Vagina (tissue), 2 donors: ENCODE results near the gene CDH13. TPM values are rescaled to one million over a fixed set of nuclear protein-coding genes. Genes with fewer than 3 reads are reported as not detected.
A peak's percentile ranks its signal among the peaks of the same experiment; 100 is the strongest.

Experiments
- DNase-seq, 2 donors: peaks; one replicate each; pipeline ENCODE4 v3.0.0-alpha.2; 2017; ENCODE audit errors: extremely low spot score in 2 of 2
- H3K27ac ChIP-seq: fragments of 200-600 bp; sonication (generic); one replicate; pipeline ENCODE4 v1.5.1; 2019
- H3K27me3 ChIP-seq: fragments of 200-600 bp; sonication (generic); one replicate; pipeline ENCODE4 v1.5.1; 2019
- H3K36me3 ChIP-seq, 2 donors: fragments of 200-600 bp; sonication (generic); one replicate each; pipeline ENCODE4 v1.5.1; 2017 to 2019
- H3K4me1 ChIP-seq: fragments of 200-600 bp; sonication (generic); one replicate; pipeline ENCODE4 v1.5.1; 2019
- H3K4me3 ChIP-seq, 2 donors: fragments of 200-600 bp; sonication (generic); 1 replicate in 1 of 2; 2 replicates in 1 of 2; pipeline ENCODE4 v1.5.1; 2016 to 2019
- H3K9me3 ChIP-seq: fragments of 200-600 bp; sonication (generic); one replicate; pipeline ENCODE4 v1.5.1; 2019
- POLR2A ChIP-seq, 2 donors: fragments of 450-650 bp; IDR thresholded peaks; one replicate each; pipeline ENCODE4 v1.6.1; 2017; ENCODE audit warnings: antibody characterized with exemption in 2 of 2, mild to moderate bottlenecking in 2 of 2, moderate library complexity in 2 of 2
- POLR2AphosphoS5 ChIP-seq, 2 donors: sonication (generic); formaldehyde crosslinking; IDR thresholded peaks; one replicate each; pipeline ENCODE4 v1.9.0; 2017; ENCODE audit warnings: antibody characterized with exemption in 2 of 2, mild to moderate bottlenecking in 2 of 2, low read depth in 1 of 2; ENCODE audit not compliant: insufficient read depth in 1 of 2
- intact Hi-C: fragments of 100-400 bp; cut with DNase I; formaldehyde crosslinking; loops from one replicate; pipeline ENCODE4 v1.15.1; 2023
- total RNA-seq: library from RNA; depleted of rRNA; stranded (reverse); fragments of >200 nt; gene quantifications from one replicate; pipeline ENCODE4 v1.2.3, GENCODE V29; 2016
- TF ChIP-seq, protein P1 (sequence below), 3 experiments: fragments of 450-650 bp in 2 of 3; fragments of 200-600 bp in 1 of 3; sonication (generic) in 1 of 3; IDR thresholded peaks; one replicate each; pipeline ENCODE4 v1.5.1; 2017 to 2019; ENCODE audit warnings: antibody characterized with exemption in 3 of 3, mild to moderate bottlenecking in 2 of 3, moderate library complexity in 2 of 3

CDH13 gene
- total RNA-seq, 1 donor from 2014 or later: 123 TPM

- intact Hi-C loops: no loop called here
- Histone ChIP-seq H3K4me1 (peaks cover 8% of the 10 kb centered on the region), H3K36me3 (no peaks in the 10 kb centered on the region), H3K4me3 (no peak overlapping the region), H3K9me3 (no peaks in the 10 kb centered on the region), H3K27me3 (no peaks in the 10 kb centered on the region), H3K27ac (no peak overlapping the region)
- DNase-seq: no peak
- TF ChIP-seq POLR2AphosphoS5 (IDR thresholded peaks at IDR 0.05; ENCODE audit: insufficient read depth in 1 of 2, low read depth in 1 of 2) (no peak), POLR2A (IDR thresholded peaks at IDR 0.05) (no peak)
- TF ChIP-seq, protein P1, sequence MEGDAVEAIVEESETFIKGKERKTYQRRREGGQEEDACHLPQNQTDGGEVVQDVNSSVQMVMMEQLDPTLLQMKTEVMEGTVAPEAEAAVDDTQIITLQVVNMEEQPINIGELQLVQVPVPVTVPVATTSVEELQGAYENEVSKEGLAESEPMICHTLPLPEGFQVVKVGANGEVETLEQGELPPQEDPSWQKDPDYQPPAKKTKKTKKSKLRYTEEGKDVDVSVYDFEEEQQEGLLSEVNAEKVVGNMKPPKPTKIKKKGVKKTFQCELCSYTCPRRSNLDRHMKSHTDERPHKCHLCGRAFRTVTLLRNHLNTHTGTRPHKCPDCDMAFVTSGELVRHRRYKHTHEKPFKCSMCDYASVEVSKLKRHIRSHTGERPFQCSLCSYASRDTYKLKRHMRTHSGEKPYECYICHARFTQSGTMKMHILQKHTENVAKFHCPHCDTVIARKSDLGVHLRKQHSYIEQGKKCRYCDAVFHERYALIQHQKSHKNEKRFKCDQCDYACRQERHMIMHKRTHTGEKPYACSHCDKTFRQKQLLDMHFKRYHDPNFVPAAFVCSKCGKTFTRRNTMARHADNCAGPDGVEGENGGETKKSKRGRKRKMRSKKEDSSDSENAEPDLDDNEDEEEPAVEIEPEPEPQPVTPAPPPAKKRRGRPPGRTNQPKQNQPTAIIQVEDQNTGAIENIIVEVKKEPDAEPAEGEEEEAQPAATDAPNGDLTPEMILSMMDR (IDR thresholded peaks at IDR 0.05): no peak
Observed at GRCh38 chr16:83686726-83687125, 1060.0 kb downstream of the CDH13 start.

DNA sequence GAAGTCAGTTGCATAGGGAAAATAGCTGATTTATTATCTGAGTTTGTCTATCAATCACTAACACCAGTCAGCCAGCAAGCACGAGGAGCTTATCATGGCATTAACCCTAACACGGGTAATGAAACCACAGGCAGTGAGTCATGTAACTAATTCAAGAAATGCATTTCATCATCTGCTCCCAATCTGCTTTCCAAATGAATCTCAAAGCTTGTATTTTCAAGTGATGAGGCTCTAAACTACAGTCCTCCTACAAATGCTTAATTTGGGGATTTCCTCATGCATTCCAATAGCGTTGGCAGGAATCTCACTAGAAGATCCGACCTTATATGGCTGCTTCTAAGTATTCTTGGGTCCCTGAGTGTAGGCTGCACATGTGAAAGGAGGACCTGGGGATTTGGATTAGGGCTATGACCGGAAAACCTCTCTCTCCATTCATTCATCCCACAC is 1062.6 kb downstream of the CDH13 start:
- intact Hi-C loops: no loop called here
- Histone ChIP-seq H3K9me3 (no peaks in the 10 kb centered on the region), H3K36me3 (no peaks in the 10 kb centered on the region), H3K27me3 (no peaks in the 10 kb centered on the region), H3K27ac (no peak overlapping the region), H3K4me1 (peaks cover 8% of the 10 kb centered on the region), H3K4me3 (no peak overlapping the region)
- no peak for DNase-seq
- TF ChIP-seq POLR2AphosphoS5 (IDR thresholded peaks at IDR 0.05; ENCODE audit: insufficient read depth in 1 of 2, low read depth in 1 of 2): peak in 1 of 2 donors; percentile 72
- TF ChIP-seq, protein P1 (IDR thresholded peaks at IDR 0.05): no peak

DNA sequence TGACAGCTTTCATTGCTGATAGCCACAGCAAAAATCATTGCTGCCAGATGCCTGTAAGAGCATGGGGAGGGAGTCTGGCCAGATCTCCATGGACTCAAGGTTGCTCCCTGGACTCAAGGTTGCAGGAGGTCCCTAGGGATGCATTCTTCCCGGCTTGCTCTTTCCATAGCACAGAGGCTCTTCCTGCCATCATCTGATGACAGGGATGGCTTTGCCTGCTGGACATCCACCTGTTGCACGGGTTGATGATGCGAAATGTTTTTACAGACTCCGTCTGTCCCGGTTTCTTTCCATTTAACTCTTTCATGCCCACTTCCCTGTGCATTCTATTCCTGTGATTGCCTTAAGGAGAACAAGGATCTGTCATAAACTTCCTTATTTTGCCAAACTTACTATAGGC is 1065.5 kb downstream of the CDH13 start:
- DNase-seq: no peak
- Histone ChIP-seq H3K4me3 (no peak overlapping the region), H3K9me3 (no peaks in the 10 kb centered on the region), H3K27me3 (no peaks in the 10 kb centered on the region), H3K36me3 (no peaks in the 10 kb centered on the region), H3K27ac (no peak overlapping the region), H3K4me1 (peaks cover 8% of the 10 kb centered on the region)
- TF ChIP-seq POLR2AphosphoS5 (IDR thresholded peaks at IDR 0.05; ENCODE audit: insufficient read depth in 1 of 2, low read depth in 1 of 2) (no peak), POLR2A (IDR thresholded peaks at IDR 0.05) (no peak)
- TF ChIP-seq, protein P1 (IDR thresholded peaks at IDR 0.05): no peak
- intact Hi-C loops: no loop called here

- H3K36me3 ChIP-seq: no peaks in the 10 kb centered on the region
- intact Hi-C loops: no loop called here
- no peak for DNase-seq
- H3K9me3 ChIP-seq: no peaks in the 10 kb centered on the region
- H3K4me3 ChIP-seq: no peak overlapping the region
- H3K27ac ChIP-seq: no peak overlapping the region
- no peaks in the 10 kb centered on the region for H3K4me1 ChIP-seq
- no peak for TF ChIP-seq POLR2AphosphoS5 (IDR thresholded peaks at IDR 0.05; ENCODE audit: insufficient read depth in 1 of 2, low read depth in 1 of 2)
- TF ChIP-seq, protein P1 (IDR thresholded peaks at IDR 0.05): no peak
- TF ChIP-seq POLR2A (IDR thresholded peaks at IDR 0.05): no peak
- no peaks in the 10 kb centered on the region for H3K27me3 ChIP-seq
Observed at GRCh38 chr16:83698964-83699363, 1072.2 kb downstream of the CDH13 start.

GRCh38 chr16:83699817-83700216 is 1073.0 kb downstream of the CDH13 start:
- Histone ChIP-seq H3K9me3 (no peaks in the 10 kb centered on the region), H3K27me3 (no peaks in the 10 kb centered on the region), H3K27ac (no peak overlapping the region), H3K4me3 (no peak overlapping the region), H3K4me1 (no peaks in the 10 kb centered on the region), H3K36me3 (no peaks in the 10 kb centered on the region)
- no peak for DNase-seq
- intact Hi-C loops: no loop called here
- TF ChIP-seq POLR2AphosphoS5 (IDR thresholded peaks at IDR 0.05; ENCODE audit: insufficient read depth in 1 of 2, low read depth in 1 of 2) (no peak), POLR2A (IDR thresholded peaks at IDR 0.05) (no peak)
- TF ChIP-seq, protein P1 (IDR thresholded peaks at IDR 0.05): no peak
